CD4-positive, alpha-beta memory T cell (primary cell): Measurements from ENCODE around the gene FCHSD1. TPM values are rescaled to one million over a fixed set of nuclear protein-coding genes. Genes with fewer than 3 reads are reported as not detected.
A peak's percentile ranks its signal among the peaks of the same experiment; 100 is the strongest.

ENCODE experiments used
- CTCF ChIA-PET: fragments of 350-600 bp; sonication (Branson Sonifier 250); formaldehyde crosslinking; loops from one replicate; lab custom pipeline; 2021; ENCODE audit warnings: inconsistent platforms; ENCODE audit not compliant: partially characterized antibody; lab: Charles Lee
- POLR2A ChIA-PET: fragments of 350-600 bp; sonication (Branson Sonifier 250); formaldehyde crosslinking; loops from one replicate; lab custom pipeline; 2021; ENCODE audit not compliant: partially characterized antibody; lab: Charles Lee
- DNase-seq, 5 donors: peaks; one replicate each; pipeline versions ENCODE4 v3.0.0 to v3.0.0-alpha.2; 2020 to 2022; ENCODE audit warnings: mixed read lengths in 1 of 5
- H3K27ac ChIP-seq: one replicate; pipeline ENCODE4 v1.7.0; 2013; ENCODE audit warnings: low read depth, low read length
- H3K27me3 ChIP-seq: 2 replicates; pipeline ENCODE4 v1.7.0; 2013; ENCODE audit warnings: mild to moderate bottlenecking, low read length, moderate library complexity; ENCODE audit not compliant: insufficient read depth
- H3K36me3 ChIP-seq: 2 replicates; pipeline ENCODE4 v1.7.0; 2013; ENCODE audit warnings: mild to moderate bottlenecking, low read length, moderate library complexity; ENCODE audit not compliant: insufficient read depth
- H3K4me1 ChIP-seq: 2 replicates; pipeline ENCODE4 v1.7.0; 2013; ENCODE audit warnings: mild to moderate bottlenecking, low read length, moderate library complexity; ENCODE audit not compliant: insufficient read depth
- H3K4me3 ChIP-seq, 2 donors: one replicate each; pipeline ENCODE4 v1.7.0; 2013; ENCODE audit warnings: low read length in 2 of 2, mild to moderate bottlenecking in 1 of 2
- H3K9me3 ChIP-seq, 2 donors: one replicate each; pipeline ENCODE4 v1.7.0; 2013; ENCODE audit warnings: low read length in 2 of 2, control low read depth in 1 of 2; ENCODE audit not compliant: control insufficient read depth in 1 of 2
- H3K27ac Mint-ChIP-seq, 7 donors: one replicate each; pipeline ENCODE4 v1.8.0; 2020 to 2021; ENCODE audit warnings: mixed read lengths in 7 of 7, mild to moderate bottlenecking in 6 of 7, inconsistent platforms in 3 of 7, moderate library complexity in 3 of 7
- H3K27me3 Mint-ChIP-seq, 2 donors: one replicate each; pipeline ENCODE4 v1.8.0; 2020 to 2021; ENCODE audit warnings: mixed read lengths in 2 of 2
- H3K36me3 Mint-ChIP-seq, 2 donors: one replicate each; pipeline ENCODE4 v1.8.0; 2020 to 2021; ENCODE audit warnings: mixed read lengths in 2 of 2, inconsistent platforms in 1 of 2, mild to moderate bottlenecking in 1 of 2
- H3K4me1 Mint-ChIP-seq, 4 donors: one replicate each; pipeline ENCODE4 v1.8.0; 2020 to 2021; ENCODE audit warnings: mixed read lengths in 4 of 4, mild to moderate bottlenecking in 1 of 4
- H3K4me3 Mint-ChIP-seq, 8 donors: one replicate each; pipeline ENCODE4 v1.8.0; 2020 to 2021; ENCODE audit warnings: mixed read lengths in 8 of 8, mild to moderate bottlenecking in 7 of 8, moderate library complexity in 6 of 8, inconsistent platforms in 3 of 8
- H3K9me3 Mint-ChIP-seq, 8 donors: one replicate each; pipeline ENCODE4 v1.8.0; 2020 to 2021; ENCODE audit warnings: mixed read lengths in 8 of 8, mild to moderate bottlenecking in 5 of 8, inconsistent platforms in 3 of 8, moderate library complexity in 1 of 8
- intact Hi-C: fragments of 100-400 bp; cut with micrococcal nuclease; formaldehyde crosslinking; loops from one replicate; pipeline ENCODE4 v1.15.1; 2023
- polyA plus RNA-seq, 2 donors: library from polyadenylated mRNA; unstranded; fragments of 300-500 nt; fragmentation: Illumina TruSeq; gene quantifications; one replicate each; pipeline ENCODE4 v1.2.3, GENCODE V29; 2021
- total RNA-seq, 2 experiments: library from RNA; stranded (reverse); gene quantifications; one replicate each; pipeline ENCODE4 v1.2.3, GENCODE V29; 2021

Gene FCHSD1
- total and polyA plus RNA-seq, 4 experiments from 2014 or later: 7.1 to 110 (median 58.0) TPM

GRCh38 chr5:141692533-141692888 lies 41.3 kb upstream of the FCHSD1 start:
- H3K36me3 ChIP-seq: no peaks in the 10 kb centered on the region
- no peaks in the 10 kb centered on the region for H3K9me3 Mint-ChIP-seq
- H3K4me3 Mint-ChIP-seq: peak overlapping the region; percentile 72 to 89 (median 82)
- intact Hi-C loops: loop anchor here (1.0 to 2.0 kb wide), 9 partner anchors 10 to 1007 kb away; partner anchors contain the start of gene DELE1
- no peak for DNase-seq
- ChIA-PET POLR2A (interaction anchor here (0.6 to 3.8 kb wide), 19 partner anchors 10 to 676 kb away, joined by 3 to 103 read pairs (median 7); partner anchors contain the start of genes ARAP3, DELE1, FCHSD1 and NDFIP1), CTCF (interaction anchor here (0.9 to 9.2 kb wide), 45 partner anchors 10 to 1020 kb away, joined by 3 to 250 read pairs (median 8); partner anchors contain the start of genes ARAP3, DELE1, FCHSD1 and GNPDA1)
- no peaks in the 10 kb centered on the region for H3K36me3 Mint-ChIP-seq
- H3K27me3 Mint-ChIP-seq: peaks cover 4% of the 10 kb centered on the region in 2 donors
- H3K9me3 ChIP-seq: no peaks in the 10 kb centered on the region
- peak overlapping the region; percentile 31 to 76 for H3K4me3 ChIP-seq
- no peak overlapping the region for H3K27ac ChIP-seq
- peaks cover 20 to 31% (median 24%) of the 10 kb centered on the region in 4 donors for H3K4me1 Mint-ChIP-seq
- H3K27ac Mint-ChIP-seq: peak overlapping the region; percentile 36 to 89 (median 85)
- H3K4me1 ChIP-seq: peaks cover 22% of the 10 kb centered on the region
- H3K27me3 ChIP-seq: no peaks in the 10 kb centered on the region

GRCh38 chr5:141691867-141692532 lies 40.8 kb upstream of the FCHSD1 start:
- Histone ChIP-seq H3K27me3 (no peaks in the 10 kb centered on the region), H3K4me1 (peaks cover 22% of the 10 kb centered on the region), H3K9me3 (no peaks in the 10 kb centered on the region), H3K27ac (no peak overlapping the region), H3K36me3 (no peaks in the 10 kb centered on the region), H3K4me3 (peak overlapping the region; percentile 31 to 76)
- peaks cover 4% of the 10 kb centered on the region in 2 donors for H3K27me3 Mint-ChIP-seq
- CTCF ChIA-PET: interaction anchor here (0.7 to 9.2 kb wide), 60 partner anchors 10 to 854 kb away, joined by 3 to 250 read pairs (median 6); partner anchors contain the start of genes ARAP3, DELE1, FCHSD1 and GNPDA1
- peaks cover 20 to 31% (median 24%) of the 10 kb centered on the region in 4 donors for H3K4me1 Mint-ChIP-seq
- H3K36me3 Mint-ChIP-seq: no peaks in the 10 kb centered on the region
- intact Hi-C loops: loop anchor here (1.0 to 2.0 kb wide), 9 partner anchors 10 to 1007 kb away; partner anchors contain the start of gene DELE1
- peak overlapping the region; percentile 72 to 89 (median 82) for H3K4me3 Mint-ChIP-seq
- POLR2A ChIA-PET: interaction anchor here (0.7 to 3.8 kb wide), 16 partner anchors 9 to 456 kb away, joined by 3 to 103 read pairs (median 11); partner anchors contain the start of genes ARAP3, DELE1, GNPDA1 and PCDH1
- H3K27ac Mint-ChIP-seq: peak overlapping the region in 6 of 7 donors; percentile 36 to 85 (median 66)
- peak; percentile 76 to 83 (median 76) for DNase-seq
- no peaks in the 10 kb centered on the region for H3K9me3 Mint-ChIP-seq

- H3K4me3 ChIP-seq: no peak overlapping the region
- no peak overlapping the region for H3K27ac ChIP-seq
- intact Hi-C loops: no loop called here
- Mint-ChIP-seq H3K9me3 (no peaks in the 10 kb centered on the region), H3K36me3 (no peaks in the 10 kb centered on the region), H3K27me3 (peaks cover 1 to 4% of the 10 kb centered on the region in 2 donors), H3K4me1 (peaks cover 20 to 31% (median 24%) of the 10 kb centered on the region in 4 donors), H3K27ac (no peak overlapping the region), H3K4me3 (peak overlapping the region in 2 of 8 donors; percentile 17 to 34)
- H3K4me1 ChIP-seq: peaks cover 22% of the 10 kb centered on the region
- no peaks in the 10 kb centered on the region for H3K9me3 ChIP-seq
- CTCF ChIA-PET: interaction anchor here (0.7 to 9.2 kb wide), 56 partner anchors 9 to 855 kb away, joined by 3 to 250 read pairs (median 6); partner anchors contain the start of genes ARAP3, DELE1, FCHSD1 and GNPDA1
- no peaks in the 10 kb centered on the region for H3K27me3 ChIP-seq
- POLR2A ChIA-PET: interaction anchor here (0.7 to 3.8 kb wide), 15 partner anchors 9 to 457 kb away, joined by 3 to 103 read pairs (median 13); partner anchors contain the start of genes ARAP3, DELE1, GNPDA1 and PCDH1
- no peaks in the 10 kb centered on the region for H3K36me3 ChIP-seq
- DNase-seq: no peak
Observed at GRCh38 chr5:141691286-141691866, 40.2 kb upstream of the FCHSD1 start.

- H3K4me1 ChIP-seq: peaks cover 23% of the 10 kb centered on the region
- ChIA-PET CTCF (interaction anchor here (1.5 to 2.0 kb wide), 2 partner anchors 275 to 282 kb away, joined by 4 to 9 read pairs; partner anchors contain the start of gene RNF14), POLR2A (no interaction called here)
- no peak for DNase-seq
- peaks cover 9 to 27% (median 18%) of the 10 kb centered on the region in 4 donors for H3K4me1 Mint-ChIP-seq
- no peak overlapping the region for H3K4me3 Mint-ChIP-seq
- no peaks in the 10 kb centered on the region for H3K36me3 ChIP-seq
- H3K4me3 ChIP-seq: no peak overlapping the region
- no peaks in the 10 kb centered on the region for H3K9me3 ChIP-seq
- H3K27me3 ChIP-seq: no peaks in the 10 kb centered on the region
- intact Hi-C loops: no loop called here
- no peaks in the 10 kb centered on the region for H3K9me3 Mint-ChIP-seq
- no peak overlapping the region for H3K27ac Mint-ChIP-seq
- no peak overlapping the region for H3K27ac ChIP-seq
- H3K36me3 Mint-ChIP-seq: no peaks in the 10 kb centered on the region
- H3K27me3 Mint-ChIP-seq: peaks cover 0 to 4% of the 10 kb centered on the region in 2 donors
Observed at GRCh38 chr5:141686648-141687416, 35.6 kb upstream of the FCHSD1 start.

GRCh38 chr5:141685591-141685990 lies 34.4 kb upstream of the FCHSD1 start:
- Histone ChIP-seq H3K4me3 (no peak overlapping the region), H3K36me3 (no peaks in the 10 kb centered on the region), H3K9me3 (no peaks in the 10 kb centered on the region), H3K4me1 (peaks cover 32% of the 10 kb centered on the region), H3K27ac (no peak overlapping the region), H3K27me3 (no peaks in the 10 kb centered on the region)
- H3K4me1 Mint-ChIP-seq: peaks cover 14 to 35% (median 26%) of the 10 kb centered on the region in 4 donors
- H3K36me3 Mint-ChIP-seq: no peaks in the 10 kb centered on the region
- H3K27ac Mint-ChIP-seq: no peak overlapping the region
- DNase-seq: no peak
- POLR2A ChIA-PET: no interaction called here
- peaks cover 0 to 5% of the 10 kb centered on the region in 2 donors for H3K27me3 Mint-ChIP-seq
- H3K9me3 Mint-ChIP-seq: no peaks in the 10 kb centered on the region
- CTCF ChIA-PET: no interaction called here
- intact Hi-C loops: no loop called here
- no peak overlapping the region for H3K4me3 Mint-ChIP-seq

GRCh38 chr5:141683596-141684141 lies 32.5 kb upstream of the FCHSD1 start:
- Histone ChIP-seq H3K27me3 (no peaks in the 10 kb centered on the region), H3K27ac (no peak overlapping the region), H3K9me3 (no peaks in the 10 kb centered on the region), H3K4me3 (no peak overlapping the region), H3K4me1 (peaks cover 33% of the 10 kb centered on the region), H3K36me3 (no peaks in the 10 kb centered on the region)
- no peaks in the 10 kb centered on the region for H3K9me3 Mint-ChIP-seq
- intact Hi-C loops: loop anchor here (5.0 kb wide), 1 partner anchor 46 kb away; the partner anchor contains the start of genes HDAC3 and RELL2
- no peaks in the 10 kb centered on the region for H3K36me3 Mint-ChIP-seq
- POLR2A ChIA-PET: interaction anchor here (0.6 to 3.2 kb wide), 28 partner anchors 9 to 1721 kb away, joined by 3 to 63 read pairs (median 5); partner anchors contain the start of genes DELE1, DIAPH1, FCHSD1 and HDAC3
- CTCF ChIA-PET: interaction anchor here (0.6 to 4.8 kb wide), 13 partner anchors 10 to 460 kb away, joined by 3 to 79 read pairs (median 6); partner anchors contain the start of genes DELE1, HDAC3, PCDH1 and RELL2
- peaks cover 0 to 4% of the 10 kb centered on the region in 2 donors for H3K27me3 Mint-ChIP-seq
- H3K27ac Mint-ChIP-seq: peak overlapping the region in 5 of 7 donors; percentile 7 to 75 (median 44)
- peak overlapping the region in 5 of 8 donors; percentile 8 to 55 (median 21) for H3K4me3 Mint-ChIP-seq
- H3K4me1 Mint-ChIP-seq: peaks cover 14 to 36% (median 26%) of the 10 kb centered on the region in 4 donors
- no peak for DNase-seq
